ENCODE measurements around the gene MSX1.
"Not testable (repeated sequence)": the region's sequence is repeated elsewhere in the genome, so short reads cannot be mapped to it uniquely, and the experiment has no call there.

- not testable (repeated sequence) for TF ChIP-seq CTCF, POLR2A (IDR thresholded peaks at IDR 0.05)
Measured at GRCh38 chr4:4822286-4822685, 37.2 kb upstream of the MSX1 start.

Measured in lower leg skin (tissue), 3 donors.